Stimulated activated CD4-positive, alpha-beta T cell treated with anti-CD3 and anti-CD28 coated beads, TNF-alpha, amount 100 ng/mL, for 4 hours (primary cell): ENCODE results near the gene IQCE.

ENCODE experiments used
- DNase-seq, 3 experiments: peaks; one replicate each; pipeline ENCODE4 v3.0.0-alpha.2; 2020; ENCODE audit warnings: low read depth in 3 of 3

Gene IQCE

GRCh38 chr7:2662273-2663120, 103.7 kb downstream of the IQCE start:
- no peak for DNase-seq

DNA sequence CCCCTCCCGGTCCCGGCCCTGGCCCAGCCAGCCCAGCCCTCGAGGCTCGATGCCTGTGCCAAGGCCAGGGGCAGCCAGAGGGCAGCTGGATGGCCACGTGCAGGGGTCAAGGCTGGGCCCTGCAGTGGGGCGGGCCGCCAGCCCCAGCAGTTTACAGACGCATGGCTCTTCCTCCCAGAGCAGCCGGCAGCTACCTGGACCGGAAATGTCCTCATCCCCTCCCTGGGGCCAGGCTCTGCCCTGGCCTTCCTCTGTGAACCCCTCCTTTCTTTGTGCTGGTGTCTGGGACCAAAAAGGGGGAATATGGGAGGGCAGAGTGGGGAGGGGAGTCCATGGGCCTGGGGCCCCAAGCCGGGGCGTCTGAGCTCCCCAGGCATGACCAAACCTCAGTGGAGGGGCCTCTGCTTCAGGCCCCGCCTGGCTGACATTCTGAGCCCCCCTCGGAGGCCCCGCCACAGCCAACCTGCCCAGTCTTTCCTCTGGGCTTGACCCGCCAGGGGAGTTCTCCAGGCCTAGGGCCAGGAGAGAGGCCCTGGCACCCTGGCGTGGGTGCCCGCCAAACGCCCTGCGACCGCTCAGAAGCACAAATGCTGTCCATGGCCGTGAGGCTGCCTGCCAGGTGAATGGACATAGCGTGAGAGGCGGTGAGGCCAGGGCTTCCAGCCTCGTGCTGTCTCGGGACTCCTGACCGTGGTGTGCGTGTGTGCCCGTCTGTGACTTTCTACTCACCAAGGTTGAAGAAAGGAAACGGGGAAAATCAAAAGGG, 104.5 kb downstream of the IQCE start:
- DNase-seq = no peak

- no peak for DNase-seq
Measured at GRCh38 chr7:2663960-2664359, 105.2 kb downstream of the IQCE start.
